Right cardiac atrium (tissue), 5 donors: Measurements from ENCODE around the gene TAF1B. TPM values are rescaled to one million over a fixed set of nuclear protein-coding genes. Genes with fewer than 3 reads are reported as not detected.

Experiments used
- ATAC-seq, 2 donors: fragments of 200-7000 bp; cut with Tn5 transposase; one replicate each; pipeline versions ENCODE4 v1.8.0 to v1.9.1; 2020; ENCODE audit warnings: moderate library complexity in 2 of 2, mild to moderate bottlenecking in 1 of 2
- DNase-seq, 3 donors: peaks; one replicate each; pipeline ENCODE4 v3.0.0-alpha.2; 2020
- H3K27ac ChIP-seq: one replicate; pipeline ENCODE4 v1.5.1; 2013; ENCODE audit warnings: mild to moderate bottlenecking, low read length, control low read depth, moderate library complexity
- H3K27me3 ChIP-seq: one replicate; pipeline ENCODE4 v1.6.1; 2013; ENCODE audit not compliant: control insufficient read depth, insufficient read depth
- H3K4me1 ChIP-seq: one replicate; pipeline ENCODE4 v1.6.1; 2013; ENCODE audit warnings: low read length; ENCODE audit not compliant: control insufficient read depth, insufficient read depth
- H3K4me3 ChIP-seq: one replicate; pipeline ENCODE4 v1.5.1; 2013; ENCODE audit warnings: low read length, control low read depth
- H3K9me3 ChIP-seq: one replicate; pipeline ENCODE4 v1.6.1; 2013; ENCODE audit warnings: low read length; ENCODE audit not compliant: control insufficient read depth
- WGBS: extraction: QIAGEN DNeasy Blood & Tissue Kit; methylation state at CpG from one replicate; pipeline ENCODE4 v1.1.7; 2013; 5-methylcytosine and 5-hydroxymethylcytosine counted together
- intact Hi-C, 4 donors: fragments of 100-400 bp; cut with DNase I; formaldehyde crosslinking; loops; one replicate each; pipeline versions ENCODE4 v1.11.0 to v1.14.0; 2022 to 2023
- polyA plus RNA-seq: library from polyadenylated mRNA; stranded (reverse); fragments of 200-250 nt; gene quantifications from one replicate; pipeline ENCODE4 v1.2.3, GENCODE V29; 2013
- total RNA-seq, 4 donors: library from RNA; stranded (reverse); fragmentation: NEBNext Ultra II Directional; extraction: Animal tissue kit (Norgen Biotek cat#: 25700); gene quantifications; one replicate each; pipeline ENCODE4 v1.2.1, GENCODE V29; 2021
- donor health status: healthy with polysubstance abuse.
- donor health status: DM: no; HTN: yes; CAD: no.
- donor health status: DM: no; HTN: no; CAD: no.
- donor health status: DM: no; HTN: yes; CAD: no; lungs with severe emphysema.
- donor health status: DM: yes; HTN: yes; CAD: no.

Gene TAF1B
- total and polyA plus RNA-seq, 5 donors, result 2.9 to 12.4 (median 9.2) TPM

DNA sequence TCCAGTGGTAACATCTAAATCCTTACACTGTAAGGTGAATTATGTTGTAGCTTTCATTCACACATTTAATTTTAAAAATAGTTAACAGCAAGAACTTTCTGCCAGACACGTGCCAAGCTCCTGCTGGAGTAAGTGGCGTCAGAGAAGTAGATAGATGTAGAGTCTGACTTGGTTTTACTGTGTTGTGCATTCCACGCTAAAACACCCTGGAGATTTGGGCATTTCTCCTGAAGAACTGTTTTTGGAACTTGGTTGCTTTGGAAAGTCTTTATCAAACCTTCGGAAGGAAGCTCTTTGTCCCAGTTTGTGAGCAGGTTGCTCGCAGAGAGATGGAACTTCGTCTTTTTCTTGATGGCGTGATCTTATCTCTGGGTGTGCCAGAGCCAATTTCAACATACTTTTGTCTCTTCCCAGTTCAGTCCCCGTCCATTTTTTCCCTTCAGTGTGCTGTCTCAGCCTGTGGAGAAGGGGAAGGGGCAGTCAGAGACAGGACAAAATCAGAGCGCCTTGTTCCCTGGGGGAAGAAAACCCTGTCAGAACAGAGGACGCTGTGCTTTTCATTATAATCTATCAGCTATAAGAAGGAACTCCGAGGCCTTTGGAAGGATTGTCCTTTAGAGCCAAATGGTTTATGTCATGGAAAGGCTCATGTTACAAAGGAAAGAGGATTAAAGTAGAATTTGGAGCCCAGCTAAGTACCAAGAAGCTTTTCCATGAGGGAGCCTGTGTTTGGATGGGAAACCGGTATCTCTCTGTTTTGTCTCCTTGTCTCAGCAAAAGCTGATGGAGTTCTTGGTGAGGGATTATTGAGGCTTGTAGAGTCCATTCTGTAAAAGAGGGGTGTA lies 127.1 kb downstream of the TAF1B start:
- Histone ChIP-seq H3K9me3 (no peaks in the 10 kb centered on the region), H3K27me3 (no peaks in the 10 kb centered on the region), H3K27ac (no peak overlapping the region), H3K4me3 (no peak overlapping the region), H3K4me1 (no peaks in the 10 kb centered on the region)
- WGBS, result 26% methylated on average over 12 of the region's 12 CpGs
- intact Hi-C loops, result no loop called here
- no peak for DNase-seq
- ATAC-seq, result peak; percentile 32 to 64

DNA sequence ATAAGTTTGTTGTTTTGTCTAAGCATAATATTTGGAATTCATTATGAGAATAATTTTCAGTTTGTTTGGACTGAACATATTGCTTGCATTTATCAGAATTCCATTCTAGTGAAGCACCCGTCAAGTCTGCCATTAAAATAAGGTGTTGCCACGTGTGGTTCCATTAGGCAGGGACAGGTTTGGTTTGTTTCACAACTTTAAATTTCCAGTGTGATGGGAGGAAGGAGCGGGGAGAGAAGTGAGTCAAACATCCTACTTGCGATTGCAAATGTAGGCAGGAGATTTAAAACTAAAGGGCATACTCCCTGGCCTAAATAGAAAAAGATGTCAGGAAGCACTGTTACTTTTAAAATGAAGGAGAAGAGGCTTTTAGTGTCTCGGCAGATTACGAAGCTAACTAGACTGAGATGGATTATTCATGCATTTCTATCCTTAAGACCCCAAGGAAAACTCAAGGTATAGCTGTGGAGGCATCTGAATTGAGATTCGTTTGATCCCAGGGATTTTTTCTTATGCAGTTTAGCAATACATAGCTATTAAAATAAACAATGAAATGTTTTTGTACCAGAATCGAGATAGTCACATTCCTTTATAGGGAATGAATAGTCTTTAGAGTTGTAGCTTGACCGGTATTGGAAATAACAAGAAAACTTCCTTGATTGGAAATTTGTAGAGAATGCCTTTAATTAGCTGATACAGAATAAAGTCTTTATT lies 128.0 kb downstream of the TAF1B start:
- H3K27ac ChIP-seq, result no peak overlapping the region
- ATAC-seq, result no peak
- WGBS, result 86% methylated on average over 9 of the region's 9 CpGs
- H3K4me1 ChIP-seq, result peaks cover 2% of the 10 kb centered on the region
- H3K4me3 ChIP-seq, result no peak overlapping the region
- no peaks in the 10 kb centered on the region for H3K9me3 ChIP-seq
- intact Hi-C loops, result no loop called here
- no peak for DNase-seq
- no peaks in the 10 kb centered on the region for H3K27me3 ChIP-seq

DNA sequence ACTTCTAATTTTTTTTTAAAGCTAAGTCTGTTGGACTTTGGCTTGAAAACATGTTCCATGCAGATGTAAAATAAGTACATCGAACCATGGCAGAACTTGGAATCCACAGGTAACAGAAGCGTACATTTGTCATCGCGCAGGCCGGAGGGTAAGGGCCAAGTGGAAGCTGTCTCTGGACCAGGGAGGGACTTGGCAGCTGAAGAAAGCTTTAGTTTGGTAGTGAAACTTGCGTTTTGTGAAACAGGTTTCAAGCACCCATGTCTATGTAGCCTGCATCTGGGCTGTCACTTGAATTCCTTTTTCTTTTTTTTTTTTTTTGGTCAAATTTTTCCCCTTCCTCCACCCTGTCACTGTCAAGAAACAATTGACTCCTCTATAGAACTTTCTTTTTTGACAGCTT lies 128.6 kb downstream of the TAF1B start:
- Histone ChIP-seq H3K27ac (no peak overlapping the region), H3K27me3 (no peaks in the 10 kb centered on the region), H3K9me3 (no peaks in the 10 kb centered on the region), H3K4me3 (no peak overlapping the region), H3K4me1 (peaks cover 3% of the 10 kb centered on the region)
- 95% methylated on average over 6 of the region's 6 CpGs for WGBS
- intact Hi-C loops, result no loop called here
- no peak for DNase-seq
- ATAC-seq, result no peak

DNA sequence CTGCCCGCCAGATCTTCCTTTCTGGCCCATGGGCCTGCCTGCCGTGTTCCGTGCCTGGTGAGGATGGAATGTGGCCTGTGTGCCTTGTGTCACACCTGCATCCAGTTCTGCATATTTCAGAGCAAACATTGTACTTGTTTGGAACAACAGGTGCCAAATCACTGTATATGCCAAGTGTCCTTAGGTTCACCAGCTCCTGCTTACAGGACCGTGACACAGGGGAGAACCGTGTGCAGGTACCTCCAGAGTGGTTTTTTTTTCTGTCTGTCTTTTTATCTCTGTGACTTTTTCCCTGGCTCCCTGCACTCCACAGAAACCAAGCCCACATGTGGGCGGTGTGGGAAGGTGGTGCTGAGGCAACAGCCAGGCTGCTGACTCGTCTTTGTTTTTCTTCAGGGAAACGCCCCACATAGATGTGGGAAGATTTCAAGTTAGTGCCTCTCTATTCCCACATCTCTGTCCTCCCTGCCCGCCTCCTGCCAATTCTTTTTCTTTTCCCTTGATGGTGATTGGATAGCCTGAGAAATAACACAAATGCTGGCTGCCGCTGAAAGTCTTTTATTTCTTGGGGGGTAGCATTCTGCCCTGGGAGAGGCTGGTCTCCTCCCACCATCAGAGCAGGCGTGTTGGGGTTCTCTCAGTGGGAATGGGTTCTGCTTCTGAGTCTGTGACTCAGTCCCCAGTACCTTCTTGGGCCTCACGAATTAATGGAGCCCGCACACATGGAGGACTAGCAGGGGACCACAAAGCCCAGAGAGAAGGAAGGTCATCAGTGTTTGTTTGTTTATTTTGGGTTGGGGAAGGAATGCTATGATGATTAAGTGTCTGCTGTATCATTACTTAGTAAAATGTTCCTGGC lies 129.6 kb downstream of the TAF1B start:
- WGBS, result 80% methylated on average over 13 of the region's 13 CpGs
- H3K27ac ChIP-seq, result no peak overlapping the region
- peaks cover 3% of the 10 kb centered on the region for H3K4me1 ChIP-seq
- intact Hi-C loops, result no loop called here
- ATAC-seq, result peak in 1 of 2 donors; percentile 61
- H3K9me3 ChIP-seq, result no peaks in the 10 kb centered on the region
- no peak for DNase-seq
- H3K27me3 ChIP-seq, result no peaks in the 10 kb centered on the region
- H3K4me3 ChIP-seq, result no peak overlapping the region

DNA sequence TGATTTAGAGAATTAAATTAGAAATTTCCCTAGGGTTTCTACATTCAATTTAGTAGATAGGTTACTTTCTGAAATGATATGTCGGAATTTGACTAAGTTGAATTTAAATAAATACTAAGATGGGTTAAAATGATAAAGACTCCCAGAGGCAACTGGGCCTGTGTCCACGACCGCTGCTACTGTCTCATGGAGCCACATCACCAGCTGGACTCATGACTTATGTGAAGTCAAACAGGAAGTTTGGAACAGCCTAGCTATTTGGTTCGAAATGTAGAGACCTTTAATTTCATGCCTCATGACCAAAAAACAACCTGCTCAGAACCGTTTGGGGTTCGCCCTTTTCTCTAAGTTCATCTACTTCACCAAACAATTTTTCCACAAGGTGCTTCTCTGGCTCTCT lies 130.4 kb downstream of the TAF1B start:
- Histone ChIP-seq H3K4me3 (no peak overlapping the region), H3K27ac (no peak overlapping the region), H3K4me1 (peaks cover 3% of the 10 kb centered on the region), H3K9me3 (no peaks in the 10 kb centered on the region), H3K27me3 (no peaks in the 10 kb centered on the region)
- intact Hi-C loops, result no loop called here
- WGBS, result 73% methylated on average over 6 of the region's 6 CpGs
- ATAC-seq (no peak), DNase-seq (no peak)

DNA sequence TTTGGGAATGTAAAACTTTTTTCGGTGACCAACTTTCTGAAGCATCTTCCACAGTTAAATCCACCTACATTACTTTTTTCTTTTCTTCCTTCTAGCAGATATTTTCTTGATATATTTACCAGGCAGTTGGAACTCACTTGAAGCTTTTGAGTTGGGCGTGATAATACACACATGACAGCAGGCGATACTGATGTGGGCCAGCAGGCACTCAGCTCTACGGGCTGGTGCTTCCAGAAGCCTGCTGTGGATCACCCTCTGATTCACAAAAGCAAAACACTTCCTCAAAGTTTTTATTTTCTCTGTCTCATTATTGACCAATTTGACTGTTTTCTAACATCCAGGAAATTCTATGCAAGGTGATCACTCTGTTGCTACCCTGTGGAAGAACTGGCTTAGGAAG lies 131.1 kb downstream of the TAF1B start:
- DNase-seq (no peak), ATAC-seq (peak in 1 of 2 donors; percentile 65)
- Histone ChIP-seq H3K27ac (no peak overlapping the region), H3K27me3 (no peaks in the 10 kb centered on the region), H3K4me1 (peaks cover 3% of the 10 kb centered on the region), H3K9me3 (no peaks in the 10 kb centered on the region), H3K4me3 (no peak overlapping the region)
- intact Hi-C loops, result no loop called here
- 58% methylated on average over 4 of the region's 4 CpGs for WGBS

DNA sequence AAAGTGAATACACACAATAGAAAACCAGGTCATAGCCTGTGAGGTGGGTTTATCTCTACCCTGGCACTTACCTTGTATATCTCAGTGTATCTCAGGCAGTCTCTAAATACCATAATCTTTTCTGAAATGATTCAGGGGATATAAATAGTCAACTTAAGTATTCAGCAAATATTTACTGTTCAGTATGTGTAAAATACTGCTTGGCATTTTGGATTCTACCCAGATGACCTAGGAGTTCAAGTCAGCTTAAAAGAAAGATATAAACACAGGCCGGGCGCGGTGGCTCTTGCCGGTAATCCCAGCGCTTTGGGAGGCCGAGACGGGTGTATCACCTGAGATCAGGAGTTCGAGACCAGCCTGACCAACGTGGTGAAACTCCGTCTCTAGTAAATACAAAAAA lies 132.1 kb downstream of the TAF1B start:
- peaks cover 3% of the 10 kb centered on the region for H3K4me1 ChIP-seq
- ATAC-seq, result no peak
- H3K27me3 ChIP-seq, result no peaks in the 10 kb centered on the region
- no peak overlapping the region for H3K27ac ChIP-seq
- H3K9me3 ChIP-seq, result no peaks in the 10 kb centered on the region
- intact Hi-C loops, result no loop called here
- 77% methylated on average over 10 of the region's 10 CpGs for WGBS
- DNase-seq, result no peak
- H3K4me3 ChIP-seq, result no peak overlapping the region

DNA sequence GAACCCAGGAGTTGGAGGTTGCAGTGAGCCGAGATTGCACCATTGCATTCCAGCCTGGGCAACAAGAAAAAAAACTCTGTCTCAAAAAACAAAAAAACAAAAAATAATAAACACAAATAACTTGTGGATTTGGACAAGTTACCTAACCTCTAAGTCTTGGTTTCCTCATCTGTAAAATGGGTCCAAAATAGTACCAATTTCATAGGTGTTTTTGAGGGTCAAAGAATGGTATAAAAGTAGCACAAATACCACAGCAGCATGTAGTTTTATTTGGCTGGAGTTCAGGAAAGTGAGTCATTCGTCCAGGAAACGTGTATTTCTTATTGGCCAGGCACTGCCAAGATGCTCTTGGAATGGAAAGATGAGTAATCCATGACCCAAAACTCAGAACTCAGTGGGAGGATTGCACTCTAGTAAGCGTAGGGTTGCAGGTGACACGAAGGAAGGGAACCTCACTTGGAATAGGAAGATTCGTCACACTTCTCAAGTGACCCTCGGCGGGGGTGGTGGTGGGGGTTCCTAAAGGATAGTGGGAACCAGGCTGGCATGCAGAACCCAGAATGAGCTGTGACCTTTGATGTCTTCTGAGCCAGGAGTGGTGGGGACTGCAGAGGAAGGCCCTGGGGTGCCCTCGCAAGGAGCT lies 132.7 kb downstream of the TAF1B start:
- 54% methylated on average over 9 of the region's 9 CpGs for WGBS
- Histone ChIP-seq H3K9me3 (no peaks in the 10 kb centered on the region), H3K4me3 (no peak overlapping the region), H3K27me3 (no peaks in the 10 kb centered on the region), H3K27ac (no peak overlapping the region), H3K4me1 (peaks cover 3% of the 10 kb centered on the region)
- ATAC-seq, result peak; percentile 53 to 89
- intact Hi-C loops, result no loop called here
- DNase-seq, result no peak

DNA sequence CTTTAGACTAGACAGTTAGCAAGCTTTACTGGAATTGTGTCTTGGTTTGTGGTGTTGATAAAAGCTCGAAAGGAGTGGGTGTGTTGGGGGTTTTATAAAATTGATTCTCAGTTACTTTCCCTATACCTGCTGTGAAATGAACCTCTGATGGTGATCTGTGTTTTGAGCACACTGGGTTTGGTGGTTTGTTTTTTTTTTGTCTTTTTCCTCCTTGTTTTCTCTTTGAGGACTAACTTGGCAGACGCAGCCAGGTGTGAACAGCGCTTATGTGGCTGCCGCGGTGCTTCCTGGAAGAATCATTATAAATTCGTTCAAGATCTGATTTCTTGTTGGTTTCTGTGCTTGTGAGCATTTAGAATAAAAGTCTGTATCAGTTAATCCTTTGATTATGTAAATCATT lies 136.7 kb downstream of the TAF1B start:
- Histone ChIP-seq H3K27me3 (no peaks in the 10 kb centered on the region), H3K9me3 (no peaks in the 10 kb centered on the region), H3K4me3 (no peak overlapping the region), H3K4me1 (peaks cover 3% of the 10 kb centered on the region), H3K27ac (no peak overlapping the region)
- DNase-seq (no peak), ATAC-seq (no peak)
- intact Hi-C loops, result loop anchor here in 2 of 4 donors (5.0 to 10.0 kb wide), 2 partner anchors 67 to 75 kb away; no protein-coding TSS in a partner anchor
- WGBS, result 83% methylated on average over 6 of the region's 6 CpGs

DNA sequence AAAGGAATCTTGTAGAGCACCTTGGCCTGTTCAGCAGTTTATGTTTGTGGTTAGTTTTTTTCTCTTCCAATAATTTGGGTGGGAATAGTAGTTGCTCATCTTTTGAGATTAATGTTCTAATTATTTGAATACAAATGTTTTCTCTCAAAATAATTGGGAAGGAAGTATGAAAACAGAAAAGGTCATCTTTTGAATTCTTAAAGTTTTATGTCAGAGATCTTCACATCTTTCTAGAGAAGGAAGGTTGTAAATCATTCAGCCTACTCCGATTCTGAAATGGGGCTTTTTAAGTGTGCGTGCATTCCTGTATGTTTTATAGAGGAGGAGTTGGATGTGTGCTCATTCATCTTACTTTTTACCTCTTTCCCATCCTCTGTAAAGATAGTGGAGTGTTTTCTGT lies 137.2 kb downstream of the TAF1B start:
- Histone ChIP-seq H3K27me3 (no peaks in the 10 kb centered on the region), H3K4me3 (no peak overlapping the region), H3K9me3 (no peaks in the 10 kb centered on the region), H3K27ac (no peak overlapping the region), H3K4me1 (peaks cover 3% of the 10 kb centered on the region)
- 93% methylated on average over 2 of the region's 2 CpGs for WGBS
- no peak for ATAC-seq
- DNase-seq, result no peak
- intact Hi-C loops, result loop anchor here in 2 of 4 donors (5.0 to 10.0 kb wide), 2 partner anchors 67 to 74 kb away; no protein-coding TSS in a partner anchor
